GM19240 (cell line): Measurements from ENCODE around the gene SAPCD1.
"Not testable (repeated sequence)": the region's sequence is repeated elsewhere in the genome, so short reads cannot be mapped to it uniquely, and the experiment has no call there.

Source experiments
- DNase-seq: peaks from one replicate; pipeline ENCODE4 v3.0.0; 2011; ENCODE audit warnings: low spot score; ENCODE audit not compliant: insufficient read length

SAPCD1 gene

DNA sequence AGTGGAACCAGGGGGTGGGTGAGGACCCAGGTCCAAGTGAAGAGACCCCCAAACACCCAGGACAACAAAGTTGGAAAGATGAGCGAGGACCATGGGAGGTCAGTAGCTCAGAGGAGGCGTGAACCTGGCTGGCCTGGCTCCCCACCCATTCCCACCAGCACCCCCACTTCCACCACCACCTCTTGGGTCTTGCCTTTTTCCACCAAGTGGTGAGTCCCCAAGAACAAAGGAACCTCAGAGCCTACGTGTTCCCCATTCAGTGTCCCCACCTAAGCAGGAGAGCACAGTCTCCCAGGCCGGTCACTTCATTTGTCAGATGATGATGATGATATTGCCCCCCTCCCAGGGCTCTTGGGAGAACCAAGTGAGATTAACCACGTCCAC, 15.2 kb downstream of the SAPCD1 start:
- no peak for DNase-seq

DNA sequence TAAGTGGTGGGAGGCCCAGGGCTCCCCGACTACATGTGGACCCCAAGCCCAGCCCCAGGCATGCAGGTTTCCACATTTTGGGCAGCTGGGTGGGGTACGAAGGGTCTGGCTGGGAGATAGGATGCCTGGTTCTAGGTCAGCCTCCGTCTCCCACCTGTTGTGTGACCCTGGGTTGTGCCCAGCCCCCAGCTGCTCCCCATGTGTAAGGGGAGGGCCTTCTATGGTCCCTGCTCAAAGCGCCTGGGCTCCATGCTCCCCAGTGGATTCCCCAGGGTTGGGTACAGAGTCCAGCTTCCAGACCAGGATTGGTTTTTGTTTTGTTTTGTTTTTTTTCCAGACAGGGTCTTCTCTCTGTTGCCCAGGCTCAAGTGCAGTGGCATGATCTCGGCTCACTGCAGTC, 15.7 kb downstream of the SAPCD1 start:
- DNase-seq = no peak

DNA sequence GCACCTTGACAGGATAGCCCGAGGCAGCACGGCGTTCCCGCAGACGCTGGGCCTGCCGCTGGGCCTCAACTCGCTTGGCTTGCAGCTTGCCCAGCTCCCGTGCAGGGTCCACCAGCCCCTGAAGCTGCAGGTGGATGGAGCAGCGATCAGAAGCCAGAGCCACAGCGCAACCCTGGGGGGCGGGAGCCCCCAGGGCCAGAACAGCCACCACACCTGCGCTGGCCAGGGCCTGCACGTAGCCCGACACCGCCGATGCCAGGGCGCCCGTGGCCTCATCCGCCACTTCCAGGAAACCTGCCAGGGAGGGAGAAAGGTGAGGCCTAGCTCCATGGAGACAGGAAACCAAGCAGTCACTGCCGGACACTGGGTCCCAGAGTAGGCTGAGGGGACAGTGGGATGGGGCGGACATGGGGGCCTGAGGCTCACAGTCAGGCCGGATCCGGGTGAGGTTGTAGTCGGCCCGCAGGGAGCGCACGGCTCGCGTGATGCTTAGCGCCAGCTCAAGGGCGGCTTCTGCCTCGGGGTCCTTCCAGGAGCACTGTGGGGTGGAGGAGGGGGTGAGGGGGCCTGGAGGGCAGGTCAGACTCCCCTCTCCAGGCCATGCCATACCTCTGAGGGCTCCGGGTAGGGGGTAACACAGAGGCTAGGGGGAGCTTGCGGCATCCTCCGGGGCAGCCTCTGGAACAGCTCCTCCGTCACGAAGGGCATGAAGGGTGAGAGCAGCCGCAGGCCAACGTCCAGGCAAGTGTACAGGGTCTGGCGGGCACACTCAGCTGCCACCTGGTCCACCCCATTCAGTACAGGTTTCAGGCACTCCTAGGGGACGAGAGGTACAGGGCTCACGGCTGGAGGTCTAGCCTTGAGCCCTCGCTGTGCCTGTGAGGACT, 16.8 kb downstream of the SAPCD1 start:
- DNase-seq = no peak

DNA sequence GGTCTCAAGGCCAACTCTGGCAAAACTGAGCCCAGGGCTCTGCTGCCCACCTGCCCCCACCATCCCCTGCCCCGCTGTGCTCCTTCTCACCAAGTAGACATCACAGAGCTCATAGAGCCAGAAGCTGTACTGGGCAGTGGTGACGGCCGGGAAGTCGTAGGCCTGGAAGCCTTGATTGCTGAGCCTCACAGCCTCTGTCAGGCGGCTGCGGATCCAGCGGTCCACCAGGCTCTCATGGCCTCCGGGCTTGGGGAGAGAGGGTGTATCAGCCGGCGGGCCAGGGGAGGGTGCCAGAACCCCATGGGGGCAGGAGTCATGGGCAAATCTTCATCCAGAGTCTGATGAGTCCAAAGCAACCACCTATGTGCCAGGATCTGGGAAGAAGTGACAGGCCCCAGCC, 17.5 kb downstream of the SAPCD1 start:
- no peak for DNase-seq

DNA sequence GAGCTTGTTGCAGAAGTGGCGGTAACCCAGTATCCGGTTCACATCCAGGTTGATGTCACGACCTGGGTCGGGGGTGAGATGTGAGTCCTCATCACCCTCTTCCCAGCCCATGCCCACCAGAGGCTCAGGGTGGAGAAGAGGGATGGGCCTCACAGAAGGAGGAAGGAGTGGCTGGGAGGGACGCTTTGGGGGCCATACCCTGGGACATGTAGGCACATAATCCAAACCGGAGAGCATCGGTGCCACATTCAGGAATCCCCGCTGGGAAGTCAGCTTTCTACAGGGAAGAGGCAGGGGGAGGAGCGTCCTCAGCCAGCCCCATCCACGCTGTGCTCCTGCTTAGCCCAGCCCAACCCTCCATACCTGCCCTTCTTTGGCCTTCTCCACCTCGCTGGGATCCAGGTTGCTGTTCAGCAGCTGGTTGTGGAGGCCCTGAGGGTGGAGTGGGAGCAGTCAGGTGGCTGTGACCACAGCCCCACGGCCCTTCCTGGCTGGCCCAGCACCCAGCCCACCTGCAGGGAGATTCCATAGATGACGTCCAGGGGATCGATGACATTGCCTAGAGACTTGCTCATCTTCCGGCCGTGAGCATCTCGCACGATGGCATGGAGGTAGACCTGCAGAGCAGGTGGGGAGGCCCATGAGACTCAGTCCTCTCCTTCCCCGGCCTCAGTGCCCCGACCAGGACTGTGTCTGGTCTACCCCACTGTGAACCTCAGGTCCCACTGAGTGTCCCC, 18.2 kb downstream of the SAPCD1 start:
- DNase-seq = no peak

DNA sequence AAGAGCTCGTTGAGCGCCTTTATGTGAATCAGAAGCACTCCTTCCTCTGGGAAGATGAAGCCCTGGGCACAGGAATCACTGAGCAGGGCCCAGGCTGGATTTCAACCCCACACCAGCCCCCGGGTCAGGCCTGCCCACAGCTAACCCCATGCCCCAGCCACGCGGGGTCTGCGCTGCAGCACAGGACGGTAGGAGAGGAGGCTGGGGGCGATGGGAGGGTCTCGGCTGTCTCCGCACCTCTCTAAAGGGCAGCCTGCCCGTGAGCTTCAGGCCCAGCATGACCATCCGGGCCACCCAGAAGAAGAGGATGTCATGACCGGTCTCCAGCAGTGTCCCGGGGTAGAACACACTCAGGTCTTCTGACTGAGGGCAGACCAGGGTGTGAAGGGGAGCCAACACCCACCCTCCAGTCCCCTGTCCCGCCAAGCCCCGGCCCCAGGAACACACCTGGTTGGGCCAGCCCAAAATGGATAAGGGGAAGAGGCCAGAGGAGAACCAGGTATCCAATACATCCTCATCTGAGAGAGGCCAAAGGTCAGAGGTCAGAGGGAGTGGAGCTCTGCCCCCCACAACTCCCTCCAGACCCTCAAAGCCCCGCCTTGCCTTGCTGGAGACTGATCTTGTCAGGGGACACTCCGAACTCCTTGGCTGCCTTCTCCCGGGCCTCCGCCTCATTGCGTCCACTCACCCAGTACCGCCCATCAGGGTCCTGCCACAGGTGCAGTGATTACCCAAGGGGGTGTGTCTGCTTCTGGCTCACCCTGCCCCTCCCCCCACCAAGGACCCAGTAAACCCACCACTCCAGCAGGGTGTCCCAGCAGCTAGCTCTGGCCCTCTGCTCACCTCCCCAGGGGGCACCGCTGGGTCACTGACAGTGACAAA, 19.0 kb downstream of the SAPCD1 start:
- no peak for DNase-seq

DNA sequence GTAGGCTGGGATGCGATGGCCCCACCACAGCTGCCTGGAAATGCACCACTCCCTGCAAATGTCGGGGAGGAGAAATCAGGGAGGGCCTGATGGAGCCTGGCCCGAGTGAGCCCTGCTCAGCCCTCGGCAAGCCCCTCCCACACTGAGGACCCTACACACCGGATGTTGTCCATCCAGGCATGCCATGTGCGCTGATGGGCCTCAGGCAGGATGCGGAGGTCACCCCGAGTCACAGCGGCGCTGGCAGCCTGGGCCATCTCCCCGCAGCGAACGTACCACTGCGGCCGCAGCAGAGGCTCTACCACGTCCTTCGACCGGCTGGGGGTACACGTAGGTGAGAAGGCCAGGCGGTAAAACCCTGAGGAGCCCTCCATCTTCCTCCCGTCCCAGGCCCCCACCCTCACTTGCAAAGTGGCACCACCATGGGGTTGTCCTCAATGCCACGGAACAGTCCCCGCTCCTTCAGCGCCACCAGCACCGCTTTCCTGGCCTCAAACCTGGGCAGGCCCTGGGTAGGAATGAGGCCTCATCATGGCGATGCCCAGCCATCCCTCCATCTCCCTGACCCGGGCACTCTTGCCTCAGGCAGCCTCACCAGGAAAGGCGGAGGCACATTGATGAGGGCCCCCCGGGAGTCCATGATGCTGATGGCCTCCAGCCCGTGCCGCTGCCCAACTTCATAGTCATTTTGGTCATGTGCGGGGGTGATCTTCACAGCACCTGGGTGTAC, 19.8 kb downstream of the SAPCD1 start:
- no peak for DNase-seq

DNA sequence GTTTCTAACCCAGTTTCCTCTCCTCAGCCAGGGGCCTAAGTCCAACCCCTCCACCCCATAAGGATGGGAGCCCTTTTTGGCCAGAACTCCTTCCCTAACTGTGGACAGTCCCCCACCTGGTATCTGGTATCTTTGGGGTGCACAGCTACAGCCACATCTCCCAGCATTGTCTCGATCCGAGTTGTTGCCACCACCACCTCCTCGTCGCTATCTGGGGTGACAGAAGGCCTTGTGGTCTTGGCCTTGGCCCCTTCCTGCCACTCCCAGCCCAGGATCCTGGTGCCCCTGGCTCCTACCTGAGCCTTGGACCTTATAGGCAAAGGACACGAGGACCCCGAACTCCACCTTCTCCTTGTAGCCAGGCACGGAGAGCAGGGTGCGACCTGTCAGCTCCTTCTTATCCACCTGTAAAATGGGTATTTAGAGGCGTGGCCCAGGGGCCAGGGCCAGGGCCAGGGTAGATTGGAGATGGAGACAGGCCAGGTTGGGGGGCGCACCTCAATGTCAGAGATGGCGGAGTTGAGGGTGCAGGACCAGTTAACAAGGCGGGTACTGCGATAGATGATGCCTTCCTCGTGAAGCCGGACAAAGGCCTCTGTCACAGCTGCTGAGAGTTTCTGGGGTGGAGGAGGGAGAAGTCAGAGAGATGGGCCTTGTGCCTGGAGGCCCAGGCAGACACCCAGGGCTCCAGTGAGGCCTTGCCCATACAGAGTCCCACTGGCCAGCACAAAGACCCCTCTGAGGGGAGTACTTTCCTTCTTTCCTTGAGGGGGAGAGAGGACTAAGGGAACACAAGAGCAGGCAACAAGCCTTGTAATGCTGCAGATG, 21.9 kb downstream of the SAPCD1 start:
- no peak for DNase-seq

DNA sequence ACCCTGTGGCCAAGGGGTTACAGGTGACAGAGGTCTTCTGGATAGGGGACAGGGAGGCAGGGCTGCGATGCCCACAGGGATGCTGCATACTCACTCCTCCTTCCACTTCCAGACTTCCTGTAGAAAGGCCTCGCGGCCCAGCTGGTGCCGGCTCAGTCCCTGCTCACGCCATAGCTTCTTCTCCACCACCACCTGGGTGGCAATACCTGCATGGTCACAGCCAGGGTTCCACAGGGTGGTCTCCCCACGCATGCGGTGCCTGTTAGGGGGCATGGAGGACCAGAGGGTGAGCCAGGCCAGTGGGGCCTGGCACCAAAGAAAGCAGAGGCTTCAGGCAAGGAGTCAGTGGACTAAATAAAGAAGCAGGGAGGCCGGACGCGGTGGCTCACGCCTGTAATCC, 23.0 kb downstream of the SAPCD1 start:
- no peak for DNase-seq

DNA sequence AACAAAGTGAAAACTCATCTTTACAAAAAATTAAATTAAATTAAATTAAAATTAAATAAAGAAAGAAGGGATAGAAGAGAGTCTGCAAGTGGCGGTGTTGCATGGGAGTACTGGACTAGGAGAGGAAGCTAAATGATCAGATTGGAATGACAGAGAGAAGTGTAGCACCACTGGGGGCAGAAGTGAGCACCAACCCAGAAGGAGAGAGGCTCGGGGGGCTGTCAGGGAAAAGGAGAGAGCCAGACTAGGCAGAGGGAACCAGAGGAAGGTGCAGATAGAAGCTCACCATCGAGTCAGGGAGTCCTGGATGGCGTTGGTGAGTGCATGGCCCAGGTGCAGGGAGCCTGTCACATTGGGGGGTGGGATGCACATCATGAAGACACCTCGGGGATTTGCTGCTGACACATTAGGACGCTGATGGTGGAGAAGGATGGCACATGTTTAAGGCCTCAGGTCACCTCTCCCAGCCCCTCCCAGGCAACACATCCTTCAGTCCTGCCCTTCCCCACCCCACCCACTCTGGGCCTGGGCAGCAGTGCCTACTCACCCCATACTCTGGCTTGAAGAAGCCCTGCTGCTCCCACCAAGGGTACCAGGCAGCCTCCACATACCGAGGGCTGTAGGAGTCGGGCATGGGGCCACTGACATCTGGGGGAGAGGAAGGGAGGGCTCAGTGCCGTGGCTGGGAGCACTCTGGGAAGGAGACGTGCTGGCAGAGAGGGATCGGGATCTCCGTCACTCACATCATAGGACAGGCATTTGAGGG, 29.1 kb downstream of the SAPCD1 start:
- DNase-seq = no peak

DNA sequence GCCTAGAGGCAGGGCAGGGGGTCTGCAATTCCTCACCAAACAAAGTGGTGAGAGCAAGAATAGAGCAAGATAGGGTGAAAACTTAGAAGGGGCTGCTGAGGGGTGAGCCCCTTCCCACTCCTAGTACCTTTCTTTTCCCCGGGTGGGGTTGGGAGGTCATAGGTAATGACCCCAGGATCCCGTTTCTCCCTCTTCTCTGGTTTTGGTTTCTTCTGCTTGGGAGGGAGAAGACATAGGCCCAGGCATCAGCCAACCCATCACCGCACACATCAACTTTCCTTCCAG, 29.6 kb downstream of the SAPCD1 start:
- no peak for DNase-seq

DNA sequence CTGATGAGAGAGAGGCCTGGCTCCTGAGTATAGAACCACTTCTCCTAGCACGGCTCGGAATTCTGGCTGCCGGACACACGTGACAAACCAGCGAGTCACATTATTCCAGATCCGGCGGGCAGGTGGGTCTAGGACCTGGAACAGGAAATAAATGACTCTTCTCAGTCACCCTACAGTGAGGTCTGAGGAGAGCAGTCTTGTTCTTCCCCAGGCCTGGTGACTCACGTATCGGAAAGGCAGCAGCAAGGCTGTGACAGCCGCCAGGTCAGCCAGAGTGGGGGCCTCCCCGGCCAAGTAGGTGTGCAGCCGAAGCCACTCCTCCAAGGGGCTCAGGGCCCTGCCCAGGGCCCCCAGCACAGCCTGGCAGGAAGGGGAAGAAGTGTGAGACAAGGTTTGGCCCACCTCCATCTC, 30.3 kb downstream of the SAPCD1 start:
- DNase-seq = no peak

DNA sequence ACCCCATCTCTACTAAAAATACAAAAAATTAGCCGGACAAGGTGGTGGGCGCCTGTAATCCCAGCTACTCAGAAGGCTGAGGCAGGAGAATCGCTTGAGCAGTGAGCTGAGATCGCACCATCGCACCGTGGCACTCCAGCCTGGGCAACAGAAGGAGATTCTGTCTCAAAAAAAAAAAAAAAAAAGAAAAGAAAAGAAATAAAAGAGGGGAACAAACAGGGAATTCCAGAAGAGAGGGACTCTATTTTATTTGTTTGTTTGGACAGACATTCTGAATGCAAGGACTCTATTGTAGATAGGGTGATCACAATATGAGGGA, 31.4 kb downstream of the SAPCD1 start:
- not testable (repeated sequence) for DNase-seq

DNA sequence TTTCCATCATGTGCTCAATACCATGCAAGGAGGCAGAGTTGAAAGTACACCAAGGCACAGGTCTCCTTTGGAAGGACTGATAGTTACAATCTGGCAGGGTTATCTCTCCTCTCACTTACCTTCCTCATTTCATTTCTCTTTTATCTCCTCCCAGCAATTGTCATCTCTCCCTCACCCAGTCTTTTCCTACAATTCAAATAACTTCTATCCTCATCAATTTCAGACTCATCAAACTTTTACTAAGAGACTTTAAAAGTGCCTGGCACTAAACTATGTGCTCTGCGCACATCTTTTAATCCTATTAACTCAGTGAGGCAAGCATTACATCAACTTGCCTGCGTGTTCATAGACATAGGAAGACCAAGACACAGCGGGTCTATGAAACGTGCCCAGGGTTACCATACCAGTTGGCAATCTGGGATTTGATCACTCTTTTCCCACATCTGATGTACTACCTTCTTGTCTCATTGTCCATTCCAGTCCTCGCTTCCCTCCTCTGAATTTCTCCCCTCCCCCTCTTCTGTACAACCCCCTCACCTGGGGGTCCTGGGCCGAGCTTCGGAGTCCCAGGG, 31.9 kb downstream of the SAPCD1 start:
- no peak for DNase-seq

DNA sequence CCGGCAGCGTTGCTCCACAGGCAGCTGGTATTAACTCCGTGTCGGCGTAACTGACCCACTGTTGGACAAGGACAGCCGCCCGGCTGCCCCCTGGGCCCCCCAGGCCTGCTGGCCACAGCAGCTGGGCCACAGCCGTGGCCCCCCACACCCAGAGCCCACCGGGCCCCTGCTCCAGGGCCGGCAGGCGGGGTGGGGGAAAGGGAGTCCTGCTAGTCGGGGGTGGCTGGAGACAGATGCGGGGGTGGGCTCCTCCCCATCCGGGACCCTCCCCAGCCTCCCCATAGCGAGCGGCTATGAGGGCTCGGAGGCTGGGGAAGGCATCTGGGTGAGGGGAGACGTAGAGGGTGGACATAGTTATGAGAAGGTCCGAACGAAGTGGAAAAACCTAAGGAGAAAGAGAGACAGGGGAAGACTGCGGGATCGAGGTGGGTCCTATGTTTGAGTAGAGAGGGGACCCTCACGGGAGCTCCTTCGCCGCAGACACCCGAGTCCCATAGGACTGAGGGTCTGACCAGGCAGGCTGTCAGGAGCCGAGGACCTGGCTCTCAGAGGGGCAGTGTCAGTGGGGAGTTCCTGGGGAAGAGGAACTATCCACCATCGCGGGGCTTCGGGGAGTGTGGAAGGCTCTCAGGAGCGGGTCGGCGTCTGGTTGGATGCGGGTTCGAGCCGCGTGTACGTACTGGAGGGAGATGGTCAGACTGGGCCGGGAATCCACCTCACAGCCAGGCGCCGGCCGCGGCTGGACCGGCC, 32.6 kb downstream of the SAPCD1 start:
- DNase-seq = no peak

DNA sequence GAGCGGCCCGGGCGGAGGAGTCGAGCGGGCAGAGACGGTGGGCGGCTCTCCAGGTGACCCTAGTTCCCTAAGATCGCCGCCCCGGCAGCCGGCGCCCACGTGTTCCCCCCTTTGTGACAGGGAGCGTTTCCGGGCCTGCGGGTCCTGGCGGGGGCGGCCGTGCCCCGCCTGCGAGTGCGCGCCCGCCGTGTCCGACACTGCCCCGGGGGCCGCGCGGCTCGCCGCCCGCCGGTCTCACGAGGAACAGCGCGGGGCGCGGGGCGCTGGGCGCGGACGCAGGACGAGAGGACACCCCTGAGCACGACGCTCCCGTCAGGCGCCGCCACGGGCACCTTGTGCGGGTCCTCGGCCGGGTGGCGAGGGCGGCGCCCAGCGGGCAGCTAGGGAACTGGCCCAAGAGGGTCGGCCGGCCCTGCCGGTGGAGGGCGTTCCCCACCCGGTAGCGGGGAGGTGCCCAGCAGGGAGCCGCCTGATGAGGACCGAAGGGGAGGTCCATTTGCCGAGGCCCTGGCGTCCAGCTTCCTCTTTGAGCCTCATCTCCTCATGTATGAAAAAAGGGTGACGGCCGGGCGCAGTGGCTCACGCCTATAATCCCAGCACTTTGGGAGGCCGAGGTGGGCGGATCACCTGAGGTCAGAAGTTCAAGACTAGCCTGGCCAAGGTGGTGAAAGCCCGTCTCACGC, 33.3 kb downstream of the SAPCD1 start, which contains the start of gene VARS1:
VARS1 (minus strand) TSS at position 137 of the 683 bp plus-strand sequence. CDS start 535 bp downstream, outside the sequence.
- DNase-seq = peak; percentile 90

DNA sequence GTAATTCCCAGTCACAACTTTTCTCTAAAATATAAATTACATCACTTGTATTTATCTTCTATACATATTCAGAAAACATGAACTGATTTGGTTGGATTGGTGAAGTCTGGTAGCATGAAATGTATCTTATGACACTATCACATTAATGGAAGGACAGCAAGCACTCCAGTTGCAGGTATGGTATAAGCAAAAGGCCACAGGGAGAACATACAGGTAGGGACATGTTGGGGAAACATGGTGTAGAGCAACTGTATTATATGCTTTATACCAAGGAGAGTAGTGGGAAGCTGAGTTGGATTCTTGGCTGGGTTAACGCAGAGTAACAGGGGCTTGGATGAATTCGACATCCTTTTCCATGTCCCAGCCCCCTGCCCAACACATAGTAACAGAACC, 34.5 kb downstream of the SAPCD1 start:
- DNase-seq = no peak

DNA sequence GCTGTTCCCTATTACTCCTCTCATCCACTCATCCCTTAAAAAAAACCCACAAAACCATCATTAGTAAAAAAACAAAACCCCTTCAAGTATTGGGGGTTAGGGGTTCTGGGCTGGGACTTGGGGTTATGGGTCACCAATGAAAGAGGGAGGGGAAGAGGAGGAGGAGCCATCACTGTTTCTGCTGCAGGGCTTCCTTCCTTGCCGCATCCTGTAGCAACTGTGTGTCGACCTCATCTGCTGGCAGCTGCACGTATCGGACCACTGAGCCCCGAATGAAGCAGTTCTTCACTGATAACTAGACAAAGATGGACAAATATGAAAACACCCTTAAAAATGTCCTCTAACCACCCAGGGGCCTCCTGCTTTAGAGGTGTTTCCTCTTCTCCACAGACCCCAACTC, 35.1 kb downstream of the SAPCD1 start:
- no peak for DNase-seq
